Measurements from ENCODE around the gene IL1RAP.

- no peak for TF ChIP-seq CTCF (IDR thresholded peaks at IDR 0.05)
- no peak for TF ChIP-seq POLR2AphosphoS5 (IDR thresholded peaks at IDR 0.05)
Measured at GRCh38 chr3:190492129-190492528, 21.8 kb upstream of the IL1RAP start.

All from sigmoid colon (tissue), 4 donors.